Measurements from ENCODE around the gene METTL14.

METTL14 gene

DNA sequence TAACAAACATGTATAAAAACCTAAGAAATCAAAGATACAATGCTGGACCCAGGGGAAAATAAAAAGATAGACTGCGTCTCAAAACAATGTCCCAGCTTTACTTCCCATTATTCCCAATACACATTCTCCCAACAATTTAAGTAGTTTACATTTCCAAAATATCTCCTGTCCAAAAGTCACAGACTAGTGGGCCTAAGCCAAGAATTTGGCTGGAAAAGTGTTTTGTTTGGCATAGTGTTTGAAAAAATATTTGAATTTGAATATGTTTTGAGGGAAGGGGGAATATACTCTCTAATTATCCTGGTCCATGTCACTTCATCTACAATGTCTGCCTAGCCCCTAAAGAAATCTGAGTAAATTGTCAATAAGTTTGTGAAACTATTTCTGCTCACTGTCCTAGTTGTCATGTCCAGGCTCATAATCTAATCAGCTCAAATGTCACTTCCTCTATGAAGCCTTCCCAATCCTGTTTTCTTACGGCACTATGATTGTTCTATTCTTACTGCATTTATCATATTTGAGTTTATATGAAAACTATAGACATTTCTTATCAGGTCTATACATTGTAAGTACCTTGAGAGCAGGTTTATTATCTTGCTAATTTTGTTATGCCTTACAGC, 76.3 kb downstream of the METTL14 start:
- Histone ChIP-seq H3K4me3 (ENCODE audit: low read depth, low read length, poor library complexity, severe bottlenecking) (no peak overlapping the region), H2AFZ (ENCODE audit: low read length) (no peak overlapping the region), H3F3A (ENCODE audit: insufficient read depth, low read length) (no peaks in the 10 kb centered on the region), H3K27ac (ENCODE audit: low read depth, low read length, poor library complexity, severe bottlenecking) (peak overlapping the region; percentile 53), H4K20me1 (ENCODE audit: insufficient read depth, low read length) (no peaks in the 10 kb centered on the region), H3K9me2 (ENCODE audit: low read depth, low read length) (no peaks in the 10 kb centered on the region), H3K9ac (ENCODE audit: low read length) (no peak overlapping the region), H3K4me2 (ENCODE audit: low read length) (no peak overlapping the region), H3K36me3 (ENCODE audit: insufficient read depth, low read length) (peaks cover 12% of the 10 kb centered on the region; the same call in 1 of the 2 replicates), H3K27me3 (ENCODE audit: insufficient read depth, low read length) (no peaks in the 10 kb centered on the region), H3K9me3 (ENCODE audit: low read length) (no peaks in the 10 kb centered on the region), H3K79me2 (ENCODE audit: insufficient read depth, low read length) (no peaks in the 10 kb centered on the region), H3K4me1 (ENCODE audit: insufficient read depth, low read length, severe bottlenecking) (peaks cover 33% of the 10 kb centered on the region)
- TF ChIP-seq, protein P1, sequence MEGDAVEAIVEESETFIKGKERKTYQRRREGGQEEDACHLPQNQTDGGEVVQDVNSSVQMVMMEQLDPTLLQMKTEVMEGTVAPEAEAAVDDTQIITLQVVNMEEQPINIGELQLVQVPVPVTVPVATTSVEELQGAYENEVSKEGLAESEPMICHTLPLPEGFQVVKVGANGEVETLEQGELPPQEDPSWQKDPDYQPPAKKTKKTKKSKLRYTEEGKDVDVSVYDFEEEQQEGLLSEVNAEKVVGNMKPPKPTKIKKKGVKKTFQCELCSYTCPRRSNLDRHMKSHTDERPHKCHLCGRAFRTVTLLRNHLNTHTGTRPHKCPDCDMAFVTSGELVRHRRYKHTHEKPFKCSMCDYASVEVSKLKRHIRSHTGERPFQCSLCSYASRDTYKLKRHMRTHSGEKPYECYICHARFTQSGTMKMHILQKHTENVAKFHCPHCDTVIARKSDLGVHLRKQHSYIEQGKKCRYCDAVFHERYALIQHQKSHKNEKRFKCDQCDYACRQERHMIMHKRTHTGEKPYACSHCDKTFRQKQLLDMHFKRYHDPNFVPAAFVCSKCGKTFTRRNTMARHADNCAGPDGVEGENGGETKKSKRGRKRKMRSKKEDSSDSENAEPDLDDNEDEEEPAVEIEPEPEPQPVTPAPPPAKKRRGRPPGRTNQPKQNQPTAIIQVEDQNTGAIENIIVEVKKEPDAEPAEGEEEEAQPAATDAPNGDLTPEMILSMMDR (IDR thresholded peaks at IDR 0.05; ENCODE audit: low read length), result no peak
- TF ChIP-seq EZH2 (IDR thresholded peaks at IDR 0.05; ENCODE audit: borderline replicate concordance, low read length), result no peak

DNA sequence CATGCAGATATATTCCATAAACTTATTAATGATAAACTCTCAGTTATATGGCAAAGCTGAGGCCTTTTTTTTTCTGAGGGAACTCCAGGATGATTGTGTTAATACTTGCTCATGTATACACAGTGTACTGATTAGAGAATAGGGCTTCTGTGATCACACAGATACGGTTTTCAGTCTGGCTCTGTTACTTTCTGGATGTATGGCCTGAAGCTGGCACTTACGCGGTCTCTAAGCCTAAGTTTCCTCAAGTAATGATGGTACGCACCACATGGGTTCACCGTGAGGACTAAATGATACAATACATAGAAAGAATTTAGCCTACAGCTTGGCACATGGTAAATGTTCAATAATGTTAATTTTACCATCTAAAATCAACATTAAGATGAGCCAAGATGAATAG, 77.0 kb downstream of the METTL14 start:
- Histone ChIP-seq H3K79me2 (ENCODE audit: insufficient read depth, low read length) (no peaks in the 10 kb centered on the region), H3K4me2 (ENCODE audit: low read length) (no peak overlapping the region), H3K36me3 (ENCODE audit: insufficient read depth, low read length) (peaks cover 14% of the 10 kb centered on the region; the same call in 1 of the 2 replicates), H3K27me3 (ENCODE audit: insufficient read depth, low read length) (no peaks in the 10 kb centered on the region), H3K9ac (ENCODE audit: low read length) (no peak overlapping the region), H3K27ac (ENCODE audit: low read depth, low read length, poor library complexity, severe bottlenecking) (no peak overlapping the region), H3K9me3 (ENCODE audit: low read length) (no peaks in the 10 kb centered on the region), H3K4me3 (ENCODE audit: low read depth, low read length, poor library complexity, severe bottlenecking) (no peak overlapping the region), H3K9me2 (ENCODE audit: low read depth, low read length) (no peaks in the 10 kb centered on the region), H3K4me1 (ENCODE audit: insufficient read depth, low read length, severe bottlenecking) (peaks cover 33% of the 10 kb centered on the region), H2AFZ (ENCODE audit: low read length) (no peak overlapping the region), H4K20me1 (ENCODE audit: insufficient read depth, low read length) (no peaks in the 10 kb centered on the region), H3F3A (ENCODE audit: insufficient read depth, low read length) (no peaks in the 10 kb centered on the region)
- TF ChIP-seq, protein P1 (IDR thresholded peaks at IDR 0.05; ENCODE audit: low read length), result no peak
- no peak for TF ChIP-seq EZH2 (IDR thresholded peaks at IDR 0.05; ENCODE audit: borderline replicate concordance, low read length)

DNA sequence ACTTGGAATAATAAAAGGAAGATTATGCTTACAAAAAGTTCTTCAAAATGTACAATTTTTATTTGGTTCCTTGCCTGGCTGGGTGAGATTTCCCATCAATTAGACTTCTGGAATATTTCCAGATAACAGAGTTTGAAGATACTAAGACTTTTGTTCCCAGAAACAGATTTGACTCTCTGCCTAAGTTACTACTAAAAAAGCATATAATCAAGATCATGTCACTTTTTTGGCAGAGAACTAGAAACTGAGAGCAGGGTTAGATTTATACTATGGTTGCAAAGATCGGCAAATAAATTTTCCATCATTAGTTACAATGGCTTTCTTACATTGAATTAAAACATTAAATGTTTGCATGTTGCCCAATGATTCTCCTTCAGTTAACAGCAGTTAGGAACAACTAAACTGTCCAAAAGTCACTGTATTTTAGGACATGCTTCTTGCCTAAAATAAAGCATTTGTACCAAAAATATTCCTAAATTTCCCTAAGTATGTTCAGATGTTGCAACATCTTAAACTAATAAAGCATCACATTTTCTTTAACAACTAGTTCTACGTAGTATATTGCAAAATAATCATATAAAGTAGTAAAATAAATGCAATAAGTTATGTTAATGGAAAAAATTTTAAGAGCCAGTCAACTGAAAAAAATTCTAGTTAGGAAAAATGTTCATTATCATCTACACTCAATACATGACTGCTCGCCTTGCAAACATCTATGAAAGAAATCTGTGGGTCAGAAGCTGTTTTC, 77.7 kb downstream of the METTL14 start:
- Histone ChIP-seq H3K27ac (ENCODE audit: low read depth, low read length, poor library complexity, severe bottlenecking) (no peak overlapping the region), H3K4me2 (ENCODE audit: low read length) (no peak overlapping the region)

More for the DNA sequence above, 77.7 kb downstream of the METTL14 start:
- H3F3A ChIP-seq (ENCODE audit: insufficient read depth, low read length), result no peaks in the 10 kb centered on the region
- H2AFZ ChIP-seq (ENCODE audit: low read length), result no peak overlapping the region
- TF ChIP-seq, protein P1 (IDR thresholded peaks at IDR 0.05; ENCODE audit: low read length), result no peak
- TF ChIP-seq EZH2 (IDR thresholded peaks at IDR 0.05; ENCODE audit: borderline replicate concordance, low read length), result no peak
- no peaks in the 10 kb centered on the region for H3K9me2 ChIP-seq (ENCODE audit: low read depth, low read length)
- H3K79me2 ChIP-seq (ENCODE audit: insufficient read depth, low read length), result no peaks in the 10 kb centered on the region
- H3K27me3 ChIP-seq (ENCODE audit: insufficient read depth, low read length), result no peaks in the 10 kb centered on the region
- H3K9ac ChIP-seq (ENCODE audit: low read length), result no peak overlapping the region
- no peaks in the 10 kb centered on the region for H4K20me1 ChIP-seq (ENCODE audit: insufficient read depth, low read length)
- H3K4me1 ChIP-seq (ENCODE audit: insufficient read depth, low read length, severe bottlenecking), result peaks cover 33% of the 10 kb centered on the region
- peaks cover 14% of the 10 kb centered on the region; the same call in 1 of the 2 replicates for H3K36me3 ChIP-seq (ENCODE audit: insufficient read depth, low read length)
- H3K4me3 ChIP-seq (ENCODE audit: low read depth, low read length, poor library complexity, severe bottlenecking), result no peak overlapping the region
- no peaks in the 10 kb centered on the region for H3K9me3 ChIP-seq (ENCODE audit: low read length)
